Left cardiac atrium (tissue), 4 donors: ENCODE data around the gene GPHN. TPM values are rescaled to one million over a fixed set of nuclear protein-coding genes. Genes with fewer than 3 reads are reported as not detected.
"Not testable (repeated sequence)": the region's sequence is repeated elsewhere in the genome, so short reads cannot be mapped to it uniquely, and the experiment has no call there.

Experiments
- ATAC-seq, 2 donors: fragments of 200-7000 bp; cut with Tn5 transposase; one replicate each; pipeline ENCODE4 v1.9.1; 2020; ENCODE audit warnings: mild to moderate bottlenecking in 2 of 2, moderate library complexity in 2 of 2
- DNase-seq: peaks from one replicate; pipeline ENCODE4 v3.0.0-alpha.2; 2020
- intact Hi-C, 2 donors: fragments of 100-400 bp; cut with DNase I; formaldehyde crosslinking; loops; one replicate each; pipeline versions ENCODE4 v1.14.1 to v1.15.1; 2022 to 2023
- total RNA-seq, 2 donors: library from RNA; stranded (reverse); fragmentation: NEBNext Ultra II Directional; extraction: Animal tissue kit (Norgen Biotek cat#: 25700); gene quantifications; one replicate each; pipeline ENCODE4 v1.2.1, GENCODE V29; 2021
- donor health status: DM: no; HTN: yes; CAD: no.
- donor health status: DM: no; HTN: yes; CAD: no; lungs with severe emphysema.
- donor health status: DM: yes; HTN: yes; CAD: no.
- donor health status: Dilated cardiomyopathy.

GPHN gene
- total RNA-seq, 2 donors from 2014 or later, result 19.9 to 27.8 TPM

DNA sequence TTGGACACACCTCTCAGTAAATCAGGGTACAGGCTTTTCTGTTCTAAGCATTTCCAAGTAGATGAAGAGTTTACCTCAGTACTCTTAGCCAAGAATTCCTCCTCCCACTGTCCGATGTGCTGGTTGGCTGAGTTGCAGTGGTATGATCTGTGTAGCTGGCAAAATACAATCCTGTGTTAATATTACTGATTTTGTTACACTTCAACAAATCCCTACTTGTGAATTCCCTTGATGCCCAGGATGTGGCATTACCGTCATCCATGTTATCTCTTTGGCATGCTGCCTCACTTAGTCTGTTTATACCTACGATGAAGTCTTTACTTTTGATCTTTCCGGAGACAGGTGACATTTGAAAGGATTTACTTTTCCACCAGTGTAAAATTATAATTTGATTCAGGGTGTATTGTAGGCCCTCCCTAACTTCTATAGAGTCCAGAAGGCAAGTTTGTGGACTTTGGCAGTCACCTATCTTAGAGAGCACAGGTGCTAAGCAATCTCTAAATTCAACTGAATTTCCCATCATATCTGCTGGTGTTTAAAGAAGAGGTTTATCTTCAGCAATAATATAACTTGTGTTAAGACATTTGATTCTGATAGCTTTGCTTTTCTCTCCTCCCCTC is 11.6 kb upstream of the GPHN start:
- peak; percentile 92 to 93 for ATAC-seq
- intact Hi-C loops, result loop anchor here in 1 of 2 donors (10.0 kb wide), 1 partner anchor 169 kb away; no protein-coding TSS in a partner anchor
- DNase-seq, result no peak

DNA sequence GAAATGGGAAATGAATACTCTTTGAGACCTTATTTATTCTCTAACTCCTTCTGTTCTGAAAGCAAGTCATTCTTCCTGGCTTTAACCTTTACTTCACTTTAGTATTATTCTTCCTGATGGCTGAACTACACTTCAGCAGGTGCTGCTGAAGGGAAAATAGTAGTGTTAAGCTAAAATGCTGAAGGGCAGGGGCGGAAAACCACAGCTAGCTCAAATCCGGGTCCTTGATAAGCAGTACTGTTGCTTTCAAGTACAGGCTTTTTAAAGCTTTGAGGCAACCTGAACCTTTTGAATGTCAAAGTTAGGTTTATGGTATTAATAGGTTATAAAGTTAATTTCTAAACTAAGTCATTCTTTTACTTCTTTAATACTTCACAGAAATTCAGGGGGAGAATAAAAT is 11.0 kb upstream of the GPHN start:
- DNase-seq, result no peak
- intact Hi-C loops, result loop anchor here in 1 of 2 donors (10.0 kb wide), 1 partner anchor 168 kb away; no protein-coding TSS in a partner anchor
- no peak for ATAC-seq

DNA sequence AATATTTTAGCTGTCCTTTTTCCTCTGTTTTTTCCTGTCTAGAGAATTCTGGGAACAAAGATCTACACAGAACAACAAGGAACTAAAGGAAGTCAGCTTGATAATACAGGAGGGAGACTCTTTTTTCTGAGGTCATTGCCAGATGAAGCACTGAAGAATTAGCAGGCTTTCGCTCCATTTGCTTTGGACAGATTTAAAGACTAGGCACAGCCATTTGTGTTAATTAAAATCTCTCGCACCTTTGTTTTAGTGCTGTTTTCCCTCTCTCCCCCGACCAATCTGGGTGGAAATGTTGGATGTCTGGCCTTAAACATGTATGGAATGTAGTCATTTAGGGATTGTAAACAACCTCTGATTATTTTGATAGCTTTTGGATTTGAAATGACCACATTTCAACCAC is 9.6 kb upstream of the GPHN start:
- ATAC-seq (no peak), DNase-seq (no peak)
- intact Hi-C loops, result loop anchor here in 1 of 2 donors (10.0 kb wide), 1 partner anchor 166 kb away; no protein-coding TSS in a partner anchor

DNA sequence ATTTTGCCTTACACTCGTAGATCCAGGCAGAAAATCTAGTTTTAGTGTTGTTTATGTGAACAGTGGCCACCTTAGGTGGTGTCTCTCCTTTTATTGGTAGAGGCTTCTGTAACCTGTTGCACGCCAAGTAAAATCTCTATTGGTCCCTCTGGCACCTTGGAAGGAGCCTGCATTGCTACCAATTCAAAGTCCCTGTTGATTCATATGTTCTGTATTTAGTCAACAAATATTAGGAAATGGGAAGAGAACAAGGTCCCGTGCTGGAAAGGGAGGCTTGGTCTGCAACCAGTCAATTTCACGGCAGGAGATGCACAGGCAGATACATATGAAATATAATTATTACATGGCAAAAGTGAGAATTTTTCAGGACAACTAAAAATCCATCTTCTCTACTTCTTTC is 6.4 kb upstream of the GPHN start:
- no peak for ATAC-seq
- no peak for DNase-seq
- intact Hi-C loops, result no loop called here

DNA sequence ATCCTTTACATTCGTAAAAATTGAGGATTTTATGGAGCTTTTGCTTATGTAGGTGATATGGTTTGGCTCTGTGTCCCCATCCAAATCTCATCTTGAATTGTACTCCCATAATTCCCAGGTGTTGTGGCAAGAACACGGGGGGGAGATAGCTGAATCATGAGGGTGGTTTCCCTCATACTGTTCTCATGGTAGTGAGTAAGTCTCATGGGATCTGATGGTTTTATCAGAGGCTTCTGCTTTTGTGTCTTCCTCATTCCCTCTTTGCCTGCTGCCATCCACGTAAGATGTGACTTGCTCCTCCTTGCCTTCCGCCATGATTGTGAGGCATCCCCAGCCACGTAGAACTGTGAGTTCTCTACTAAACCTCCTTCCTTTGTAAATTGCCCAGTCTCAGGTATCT is 5.1 kb upstream of the GPHN start:
- intact Hi-C loops, ATAC-seq, DNase-seq: not testable (repeated sequence)

DNA sequence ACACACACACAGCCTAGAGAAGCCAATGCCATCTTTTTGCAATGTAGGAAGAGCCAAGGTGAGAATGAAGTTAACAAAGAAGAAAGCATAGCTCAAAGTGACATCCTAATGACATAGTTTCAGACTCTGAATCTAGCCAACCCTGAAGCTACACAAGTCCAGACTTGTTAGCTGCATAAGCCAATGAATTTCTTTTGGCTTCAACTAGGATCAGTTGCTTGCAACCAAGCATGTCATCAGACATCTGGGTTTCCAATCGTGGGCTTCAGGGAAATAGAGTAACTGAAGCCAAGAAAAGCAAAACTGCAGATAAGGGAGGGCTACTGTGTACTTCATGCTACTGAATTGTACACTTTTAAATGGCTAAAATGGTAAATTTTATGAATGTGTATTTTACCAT is 4.4 kb upstream of the GPHN start:
- ATAC-seq (no peak), DNase-seq (no peak)
- intact Hi-C loops, result no loop called here

DNA sequence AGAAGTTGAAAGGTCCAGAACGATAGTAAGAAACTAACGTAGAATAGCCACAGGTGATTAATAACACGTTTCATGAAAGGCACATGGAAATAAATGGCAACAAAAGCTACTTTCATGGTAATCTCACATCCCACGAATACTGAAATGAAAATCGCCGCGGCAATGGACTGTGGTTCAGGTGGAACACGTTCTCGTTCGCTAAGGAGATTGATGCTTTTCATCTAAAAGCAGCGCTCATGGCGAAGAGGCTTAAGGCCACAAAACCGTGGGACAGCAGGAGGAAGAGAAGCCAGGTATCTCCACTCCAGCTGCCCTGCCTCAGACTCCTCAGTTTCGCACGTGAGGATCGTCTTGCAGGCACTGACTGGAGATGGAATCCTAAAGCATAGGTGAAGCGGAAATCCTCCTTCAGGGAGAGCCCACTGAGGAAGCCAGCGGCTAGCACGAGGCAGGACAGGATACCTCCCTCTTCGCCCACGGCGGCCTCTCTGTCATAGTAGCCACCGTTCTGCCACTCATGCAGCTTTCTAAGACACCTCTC is 696 bp upstream of the GPHN start:
- no peak for DNase-seq
- intact Hi-C loops, result no loop called here
- peak; percentile 13 to 46 for ATAC-seq

DNA sequence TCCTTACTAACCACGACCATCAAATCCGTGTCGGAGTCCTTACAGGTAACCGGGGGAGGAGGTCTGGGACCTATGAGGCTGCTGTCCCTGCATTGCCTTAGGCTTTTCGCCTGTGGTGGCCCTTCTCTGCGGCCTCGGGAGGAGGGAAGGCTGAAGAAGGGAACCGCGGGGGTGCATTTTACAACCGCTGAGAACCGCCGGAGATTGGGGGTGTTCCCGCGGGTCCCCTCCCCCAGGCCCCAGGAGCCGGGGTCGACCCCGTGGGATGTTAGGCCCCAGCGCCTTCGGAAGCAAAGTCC is 549 bp downstream of the GPHN start:
- intact Hi-C loops, result no loop called here
- no peak for DNase-seq
- no peak for ATAC-seq

DNA sequence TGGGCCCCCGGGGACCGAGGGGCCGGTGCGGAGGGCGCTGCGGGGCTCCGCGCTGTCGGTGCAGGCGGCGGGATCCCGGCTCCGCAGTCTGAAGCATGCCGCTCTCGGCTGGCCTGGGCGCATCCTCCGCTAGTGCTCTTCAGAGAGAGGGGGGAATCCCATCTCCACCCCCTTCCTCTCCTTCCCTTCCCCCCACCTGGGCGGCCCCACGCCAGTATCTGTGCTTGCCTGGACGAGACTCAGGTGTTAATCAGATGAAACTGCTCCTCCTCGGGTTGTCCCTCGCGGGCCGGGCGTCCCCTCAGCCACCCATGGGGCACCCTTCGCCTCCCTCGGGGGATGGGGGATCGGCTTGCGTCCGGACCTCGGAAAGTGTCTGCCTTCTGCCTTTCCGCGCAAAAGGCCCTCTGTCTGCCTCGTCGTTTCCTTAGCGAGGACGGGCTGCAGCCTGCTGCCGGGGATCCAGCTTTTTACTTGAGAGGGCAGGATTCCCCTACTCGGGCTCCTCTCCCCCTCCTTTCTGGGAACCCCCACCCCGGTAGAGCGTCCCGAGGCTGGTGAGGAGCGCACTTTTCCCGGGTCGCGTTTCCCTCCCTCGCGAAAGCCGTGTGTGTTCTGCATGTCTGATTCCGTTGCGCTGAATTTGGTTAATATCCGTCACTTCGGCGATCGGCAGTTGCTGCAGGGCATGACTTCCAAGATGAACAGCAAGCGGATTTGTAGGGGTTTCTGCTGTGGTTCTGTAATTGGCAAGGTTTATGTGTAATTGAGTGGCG is 1.1 kb downstream of the GPHN start:
- ATAC-seq, result peak; percentile 8 to 31
- peak; percentile 35 for DNase-seq
- intact Hi-C loops, result no loop called here

DNA sequence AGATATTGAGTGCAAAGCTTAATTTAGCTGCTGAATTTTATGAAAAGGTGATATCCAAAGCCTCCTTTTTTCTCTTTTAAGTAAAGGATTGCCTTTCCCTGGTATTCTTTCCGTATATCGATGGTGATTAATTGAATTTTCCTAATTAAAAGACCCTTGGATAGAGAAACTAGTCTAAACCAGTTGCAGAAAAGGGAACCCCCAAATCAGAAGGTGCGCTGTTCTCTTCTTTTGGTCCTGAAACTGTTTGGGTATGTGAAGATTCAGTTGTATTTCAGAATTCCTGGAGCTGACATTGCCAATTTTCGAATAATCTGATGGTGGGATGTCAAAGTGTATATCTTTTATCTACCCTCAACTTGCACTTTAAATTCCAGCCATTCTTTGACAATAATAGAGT is 1.9 kb downstream of the GPHN start:
- DNase-seq (no peak), ATAC-seq (no peak)
- intact Hi-C loops, result no loop called here

DNA sequence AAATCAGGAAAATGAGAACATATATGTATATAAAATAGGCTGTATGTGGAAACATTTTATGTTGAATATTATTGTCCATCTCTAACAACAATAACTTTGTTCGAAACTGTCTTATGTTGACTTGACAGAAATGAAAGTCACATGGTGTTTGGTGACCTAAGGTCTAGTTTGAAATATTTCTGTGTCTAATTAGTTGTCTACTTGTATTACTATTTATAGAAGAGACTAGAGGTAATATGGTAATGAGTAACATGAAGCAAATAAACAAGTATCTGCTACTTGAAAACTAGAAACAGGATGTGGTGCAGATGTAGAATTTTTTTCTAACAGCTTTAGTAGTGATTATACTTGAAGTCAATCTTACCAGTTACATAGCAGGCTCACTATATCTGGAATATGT is 3.9 kb downstream of the GPHN start:
- ATAC-seq, result no peak
- intact Hi-C loops, result no loop called here

DNA sequence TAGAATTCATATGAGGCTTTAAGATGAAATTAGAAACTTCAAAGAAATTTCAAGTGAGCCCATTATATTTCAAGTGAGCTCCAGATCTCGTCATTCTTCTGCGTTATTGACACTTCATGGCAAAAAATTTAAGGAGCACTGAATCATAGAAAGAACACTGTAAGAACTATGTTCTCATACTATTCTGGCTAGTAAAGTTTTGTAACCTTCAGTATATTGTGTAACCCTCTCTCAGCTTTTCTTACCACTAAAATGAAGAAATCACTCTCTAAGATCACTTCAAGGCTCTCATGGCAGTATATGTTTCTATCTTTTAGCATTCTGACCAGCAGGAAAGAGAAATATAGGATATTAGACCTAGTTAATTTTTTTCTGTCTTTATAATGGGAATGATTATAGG is 6.3 kb downstream of the GPHN start:
- ATAC-seq, result peak in 1 of 2 donors; percentile 36
- intact Hi-C loops, result no loop called here
- no peak for DNase-seq

More for the DNA sequence above, 3.9 kb downstream of the GPHN start:
- DNase-seq, result no peak

DNA sequence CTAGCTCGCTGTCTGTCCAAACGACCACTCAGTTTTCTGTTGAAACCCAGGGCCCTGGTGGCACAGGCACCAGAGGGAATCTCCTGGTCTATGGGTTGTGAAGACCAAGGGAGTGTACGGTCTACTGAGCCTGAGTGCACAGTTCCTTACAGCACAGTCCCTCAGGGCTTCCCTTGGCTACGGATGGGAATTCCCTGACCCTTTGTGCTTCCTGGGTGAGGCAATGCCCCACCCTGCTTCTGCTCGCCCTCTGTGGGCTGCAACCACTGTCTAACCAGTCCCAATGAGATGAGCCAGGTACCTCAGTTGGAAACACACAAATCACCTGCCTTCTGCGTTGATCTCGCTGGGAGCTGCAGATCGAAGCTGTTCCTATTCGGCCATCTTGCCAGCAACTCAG is 22.6 kb downstream of the GPHN start:
- intact Hi-C loops, result no loop called here
- ATAC-seq (no peak), DNase-seq (no peak)

DNA sequence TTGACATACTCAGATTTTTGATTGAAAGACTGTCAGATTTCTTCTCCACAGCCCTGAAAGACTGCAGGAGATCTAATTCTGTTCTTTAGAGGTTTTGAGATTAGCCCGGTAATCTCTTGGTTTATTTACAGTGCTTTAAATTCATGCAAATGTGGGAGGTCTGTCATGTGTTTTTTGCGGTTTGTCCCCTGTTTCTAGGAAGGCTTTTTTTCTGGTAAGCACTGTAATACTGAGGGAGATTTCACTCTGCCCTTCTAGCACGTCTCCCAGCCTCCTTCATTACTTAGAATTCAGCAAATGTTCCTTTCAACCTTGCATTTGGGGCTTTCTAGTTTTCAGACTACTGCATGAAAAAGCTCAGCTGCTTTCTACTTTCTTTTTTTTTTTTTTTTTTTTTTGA is 31.1 kb downstream of the GPHN start:
- DNase-seq, result no peak
- intact Hi-C loops, result no loop called here
- no peak for ATAC-seq

DNA sequence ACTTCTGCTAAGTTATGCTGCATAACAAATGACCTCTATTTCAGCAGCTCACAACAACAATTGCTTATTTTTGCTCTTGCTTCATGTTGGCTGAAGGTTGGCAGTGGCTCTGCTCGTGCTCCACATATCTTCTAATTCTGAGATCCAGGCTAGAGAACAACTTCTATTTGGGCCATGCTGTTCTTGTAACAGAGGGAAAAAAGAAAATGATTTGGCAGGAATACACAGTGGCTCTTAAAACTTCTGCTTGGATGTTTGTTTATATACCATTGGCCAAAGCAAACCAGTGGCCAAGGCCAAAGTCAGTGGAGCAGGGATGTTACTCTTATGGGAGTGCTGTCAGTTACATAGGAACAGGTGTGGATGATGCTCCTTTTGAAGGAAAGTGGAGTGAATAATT is 32.1 kb downstream of the GPHN start:
- DNase-seq (no peak), ATAC-seq (peak in 1 of 2 donors; percentile 15)
- intact Hi-C loops, result no loop called here

DNA sequence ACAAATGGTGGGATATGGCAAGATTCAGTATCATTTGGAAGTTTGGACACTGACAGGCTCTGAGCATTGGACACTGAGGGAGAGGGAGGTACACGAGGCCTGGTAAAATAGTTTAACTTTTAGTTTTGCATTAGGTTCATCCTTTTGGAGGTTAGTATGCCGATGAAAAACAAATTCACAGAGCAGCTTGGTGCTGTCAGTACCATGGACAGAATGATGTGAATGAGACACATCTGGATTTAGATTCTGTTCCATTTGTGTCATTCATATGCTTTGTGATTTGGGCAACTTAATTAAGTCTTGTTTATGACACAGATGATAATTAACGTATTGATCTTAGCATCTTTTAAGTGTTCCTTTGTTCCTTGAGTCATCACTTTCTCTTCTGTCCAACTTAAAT is 33.7 kb downstream of the GPHN start:
- intact Hi-C loops, result no loop called here
- ATAC-seq (no peak), DNase-seq (no peak)

DNA sequence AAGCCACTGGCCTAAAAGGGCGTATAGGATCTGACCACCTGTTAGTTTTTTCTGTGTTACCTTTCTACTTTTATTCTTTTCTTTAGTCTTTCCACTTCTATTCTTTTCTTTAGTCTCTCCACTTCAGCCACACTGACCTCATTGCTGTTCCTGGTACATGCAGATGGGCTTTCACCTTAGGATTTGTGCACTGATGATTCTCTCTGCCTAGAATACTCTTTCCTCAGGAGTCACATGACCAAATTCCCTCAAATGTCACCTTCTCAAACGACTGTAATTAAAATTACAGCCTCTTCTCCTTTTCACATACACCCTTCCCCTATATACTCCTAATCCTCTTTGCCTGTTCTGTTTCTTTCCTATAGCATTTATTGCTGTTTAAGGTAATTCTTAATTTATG is 36.0 kb downstream of the GPHN start:
- DNase-seq (no peak), ATAC-seq (no peak)
- intact Hi-C loops, result no loop called here

DNA sequence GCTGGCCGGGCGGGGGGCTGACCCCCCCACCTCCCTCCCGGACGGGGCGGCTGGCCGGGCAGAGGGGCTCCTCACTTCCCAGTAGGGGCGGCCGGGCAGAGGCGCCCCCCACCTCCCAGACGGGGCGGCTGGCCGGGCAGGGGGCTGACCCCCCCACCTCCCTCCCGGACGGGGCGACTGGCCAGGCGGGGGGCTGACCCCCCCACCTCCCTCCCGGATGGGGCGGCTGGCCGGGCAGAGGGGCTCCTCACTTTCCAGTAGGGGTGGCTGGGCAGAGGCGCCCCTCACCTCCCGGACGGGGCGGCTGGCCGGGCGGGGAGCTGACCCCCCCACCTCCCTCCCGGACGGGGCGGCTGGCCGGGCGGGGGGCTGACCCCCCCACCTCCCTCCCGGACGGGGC is 37.2 kb downstream of the GPHN start:
- DNase-seq, ATAC-seq, intact Hi-C loops: not testable (repeated sequence)

DNA sequence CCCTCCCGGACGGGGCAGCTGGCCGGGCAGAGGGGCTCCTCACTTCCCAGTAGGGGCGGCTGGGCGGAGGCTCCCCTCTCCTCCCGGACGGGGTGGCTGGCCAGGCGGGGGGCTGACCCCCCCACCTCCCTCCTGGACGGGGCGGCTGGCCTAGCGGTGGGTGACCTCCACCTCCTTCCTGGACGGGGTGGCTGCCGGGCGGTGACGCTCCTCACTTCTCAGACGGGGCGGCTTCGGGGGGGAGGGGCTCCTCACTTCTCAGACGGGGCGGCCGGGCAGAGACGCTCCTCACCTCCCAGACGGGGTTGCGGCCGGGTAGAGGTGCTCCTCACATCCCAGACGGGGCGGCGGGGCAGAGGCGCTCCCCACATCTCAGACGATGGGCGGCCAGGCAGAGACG is 37.8 kb downstream of the GPHN start:
- ATAC-seq, intact Hi-C loops, DNase-seq: not testable (repeated sequence)

DNA sequence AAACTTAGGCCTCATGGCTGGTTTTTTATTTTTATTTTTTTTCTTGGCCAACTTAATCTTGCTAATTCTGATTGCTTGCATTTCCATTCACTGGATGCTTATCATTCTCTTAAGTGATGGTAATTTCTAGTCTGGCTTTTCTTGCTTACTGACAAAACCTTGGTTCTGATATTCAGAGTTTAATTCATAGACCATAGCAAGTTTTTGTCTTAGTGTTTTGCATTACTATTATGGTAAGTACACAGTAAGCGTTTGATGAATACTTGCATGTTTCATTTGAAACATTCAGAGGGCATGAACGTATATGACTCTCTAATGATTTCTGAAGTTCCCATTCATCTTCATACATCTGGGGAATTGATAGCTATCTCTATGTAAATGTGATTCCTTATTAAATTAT is 55.8 kb downstream of the GPHN start:
- intact Hi-C loops, result no loop called here
- no peak for ATAC-seq
- no peak for DNase-seq

DNA sequence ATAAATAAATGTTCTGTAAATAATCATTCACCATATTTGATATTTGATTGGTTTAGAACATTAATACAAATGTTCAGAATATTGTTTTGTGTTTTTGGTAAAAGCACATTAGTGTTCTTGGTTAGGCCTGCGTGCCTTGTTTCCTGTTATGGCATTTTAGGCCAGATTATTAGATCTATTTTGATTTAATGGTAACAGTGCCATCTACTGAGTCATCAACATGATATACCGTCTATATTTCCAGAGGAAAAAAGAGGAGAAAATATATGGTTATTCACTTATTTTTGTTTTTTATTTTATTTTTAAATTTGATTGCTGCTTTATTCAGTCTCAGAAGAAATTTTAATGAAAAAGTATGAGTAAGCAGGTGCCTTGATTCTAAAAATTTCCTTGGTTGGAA is 60.3 kb downstream of the GPHN start:
- no peak for ATAC-seq
- intact Hi-C loops, result no loop called here
- DNase-seq, result no peak
